Upper lobe of left lung (tissue), 4 donors: ENCODE results near the gene CNOT3.

Source experiments
- POLR2A ChIP-seq, 4 donors: fragments of 450-650 bp; IDR thresholded peaks; one replicate each; pipeline ENCODE4 v1.5.1; 2016 to 2017; ENCODE audit warnings: antibody characterized with exemption in 4 of 4, mild to moderate bottlenecking in 2 of 4
- TF ChIP-seq, protein P1 (sequence below), 6 experiments: fragments of 450-650 bp in 4 of 6; fragments of 200-600 bp in 2 of 6; sonication (generic) in 2 of 6; IDR thresholded peaks; one replicate each; pipeline ENCODE4 v1.5.1; 2016 to 2019; ENCODE audit warnings: antibody characterized with exemption in 6 of 6

- TF ChIP-seq, protein P1, sequence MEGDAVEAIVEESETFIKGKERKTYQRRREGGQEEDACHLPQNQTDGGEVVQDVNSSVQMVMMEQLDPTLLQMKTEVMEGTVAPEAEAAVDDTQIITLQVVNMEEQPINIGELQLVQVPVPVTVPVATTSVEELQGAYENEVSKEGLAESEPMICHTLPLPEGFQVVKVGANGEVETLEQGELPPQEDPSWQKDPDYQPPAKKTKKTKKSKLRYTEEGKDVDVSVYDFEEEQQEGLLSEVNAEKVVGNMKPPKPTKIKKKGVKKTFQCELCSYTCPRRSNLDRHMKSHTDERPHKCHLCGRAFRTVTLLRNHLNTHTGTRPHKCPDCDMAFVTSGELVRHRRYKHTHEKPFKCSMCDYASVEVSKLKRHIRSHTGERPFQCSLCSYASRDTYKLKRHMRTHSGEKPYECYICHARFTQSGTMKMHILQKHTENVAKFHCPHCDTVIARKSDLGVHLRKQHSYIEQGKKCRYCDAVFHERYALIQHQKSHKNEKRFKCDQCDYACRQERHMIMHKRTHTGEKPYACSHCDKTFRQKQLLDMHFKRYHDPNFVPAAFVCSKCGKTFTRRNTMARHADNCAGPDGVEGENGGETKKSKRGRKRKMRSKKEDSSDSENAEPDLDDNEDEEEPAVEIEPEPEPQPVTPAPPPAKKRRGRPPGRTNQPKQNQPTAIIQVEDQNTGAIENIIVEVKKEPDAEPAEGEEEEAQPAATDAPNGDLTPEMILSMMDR (IDR thresholded peaks at IDR 0.05), result no peak
- no peak for TF ChIP-seq POLR2A (IDR thresholded peaks at IDR 0.05)
Measured at GRCh38 chr19:54128796-54129616, 8.6 kb upstream of the CNOT3 start.
